Endothelial cell of hepatic sinusoid (primary cell): ENCODE results near the gene MYT1.
"Not testable (repeated sequence)": the region's sequence is repeated elsewhere in the genome, so short reads cannot be mapped to it uniquely, and the experiment has no call there.

Source experiments
- in situ Hi-C: cut with HindIII; loops from 2 replicates; pipeline ENCODE4 v1.10.0; 2017; ENCODE audit warnings: low sequenced_read_pairs

Gene MYT1

DNA sequence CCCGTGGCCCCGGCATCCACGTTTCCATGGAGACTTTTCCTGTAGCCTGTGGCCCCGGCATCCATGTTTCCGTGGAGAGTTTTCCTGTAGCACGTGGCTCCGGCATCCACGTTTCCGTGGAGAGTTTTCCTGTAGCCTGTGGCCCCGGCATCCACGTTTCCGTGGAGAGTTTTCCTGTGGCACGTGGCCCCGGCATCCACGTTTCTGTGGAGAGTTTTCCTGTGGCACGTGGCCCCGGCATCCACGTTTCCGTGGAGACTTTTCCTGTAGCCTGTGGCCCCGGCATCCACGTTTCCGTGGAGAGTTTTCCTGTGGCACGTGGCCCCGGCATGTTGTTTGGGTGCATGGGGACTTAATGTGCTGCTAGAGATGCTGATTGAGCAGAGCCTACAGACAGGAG lies 23.0 kb downstream of the MYT1 start:
- in situ Hi-C loops = not testable (repeated sequence)

DNA sequence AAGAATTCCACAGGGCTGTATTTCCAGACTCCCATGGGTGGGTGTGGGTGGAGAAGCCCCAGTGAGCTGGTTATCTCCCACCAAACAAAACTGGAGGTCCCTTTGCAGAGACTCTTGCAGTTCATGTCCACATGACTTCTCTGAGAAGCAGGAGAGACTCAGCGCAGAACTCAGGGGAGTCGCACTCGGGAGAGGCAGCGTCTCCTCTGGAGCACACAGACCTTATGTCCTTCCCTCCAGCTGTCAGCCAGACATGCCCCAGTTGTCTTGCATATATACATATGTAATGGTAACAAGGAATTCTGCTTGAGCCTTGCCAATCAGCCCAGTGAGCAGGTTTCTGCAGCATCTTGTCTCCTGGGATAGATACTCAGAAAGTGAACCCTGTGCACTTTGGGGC lies 23.8 kb downstream of the MYT1 start:
- in situ Hi-C loops = no loop called here

DNA sequence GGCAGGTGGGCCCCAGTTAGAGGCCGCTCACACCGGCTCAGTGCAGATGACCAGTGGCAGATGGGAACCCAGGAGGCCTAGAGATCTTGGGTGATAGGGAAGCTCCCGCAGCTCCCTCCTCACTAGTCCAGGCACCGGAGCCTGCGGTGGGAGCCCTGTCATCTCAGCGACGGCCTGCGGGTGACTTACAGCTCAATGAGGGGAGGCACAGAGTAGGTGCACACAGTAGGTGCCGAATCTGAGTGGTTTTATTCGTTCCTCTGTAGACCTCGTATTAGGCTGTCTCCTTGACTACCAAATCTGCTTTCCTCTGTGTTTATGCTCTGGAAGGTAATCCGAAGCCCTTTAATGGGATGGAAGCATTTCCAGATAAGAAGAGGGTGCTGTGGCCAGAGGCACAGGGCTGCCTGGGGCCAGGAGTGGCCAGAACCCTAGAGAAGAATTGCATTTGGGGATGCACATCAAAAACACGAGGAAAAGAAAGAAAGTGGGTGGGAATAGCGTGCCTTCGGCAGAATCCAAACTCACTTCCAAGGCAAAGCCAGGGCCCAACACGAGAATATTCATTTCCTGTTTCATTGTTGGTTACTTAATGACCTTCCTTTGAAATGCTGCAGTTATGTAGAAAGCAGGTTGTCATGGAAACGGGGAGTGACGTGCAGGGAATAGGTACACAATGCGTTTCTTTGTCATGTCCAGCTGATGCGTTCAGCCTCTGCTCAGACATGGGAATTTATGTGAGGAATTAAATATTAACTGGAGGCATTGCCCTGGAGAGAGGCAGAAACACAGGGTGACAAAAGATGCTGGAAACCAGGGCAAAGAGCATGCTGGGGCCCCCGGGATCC lies 24.7 kb downstream of the MYT1 start:
- in situ Hi-C loops = no loop called here

DNA sequence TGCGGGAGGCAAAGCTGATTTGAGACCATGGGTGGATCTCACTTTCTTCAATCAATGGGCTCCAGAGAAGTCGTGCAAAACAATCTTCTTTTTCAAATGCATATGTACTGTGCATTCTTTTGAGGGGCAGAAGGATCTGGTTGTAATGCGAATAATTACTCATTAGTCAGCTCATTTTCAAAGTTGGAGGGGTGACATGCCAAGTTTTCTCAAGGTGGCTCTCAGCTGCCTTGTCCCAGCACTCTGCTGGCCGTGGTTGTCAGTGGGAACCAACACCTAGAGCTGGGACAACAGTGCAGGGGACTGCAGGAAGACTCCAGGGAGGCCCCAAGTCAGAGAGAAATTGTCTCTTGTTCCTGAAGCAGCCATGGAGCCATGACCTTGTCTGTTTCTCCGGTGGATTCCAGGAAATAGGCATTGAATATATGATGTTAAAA lies 25.3 kb downstream of the MYT1 start:
- in situ Hi-C loops = no loop called here

DNA sequence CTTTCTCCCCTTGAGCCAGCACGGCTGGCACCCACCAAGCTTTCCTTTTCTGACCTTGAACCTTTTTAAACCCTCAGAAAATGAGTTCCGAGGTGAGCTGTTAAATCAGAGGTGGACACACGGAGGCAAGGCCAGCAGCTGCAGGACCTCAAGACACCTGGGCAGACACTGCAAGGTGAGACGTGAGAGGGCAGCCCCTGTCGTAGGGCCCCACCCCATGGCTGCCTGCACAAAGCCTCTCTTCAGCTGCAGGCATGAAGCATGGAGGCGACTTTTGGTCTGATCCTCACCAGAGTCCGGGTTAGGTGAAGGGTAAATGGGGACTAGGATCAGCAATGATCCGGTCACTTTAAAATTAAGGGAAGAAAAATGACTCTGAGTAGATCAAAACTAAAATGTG lies 25.7 kb downstream of the MYT1 start:
- in situ Hi-C loops = no loop called here

DNA sequence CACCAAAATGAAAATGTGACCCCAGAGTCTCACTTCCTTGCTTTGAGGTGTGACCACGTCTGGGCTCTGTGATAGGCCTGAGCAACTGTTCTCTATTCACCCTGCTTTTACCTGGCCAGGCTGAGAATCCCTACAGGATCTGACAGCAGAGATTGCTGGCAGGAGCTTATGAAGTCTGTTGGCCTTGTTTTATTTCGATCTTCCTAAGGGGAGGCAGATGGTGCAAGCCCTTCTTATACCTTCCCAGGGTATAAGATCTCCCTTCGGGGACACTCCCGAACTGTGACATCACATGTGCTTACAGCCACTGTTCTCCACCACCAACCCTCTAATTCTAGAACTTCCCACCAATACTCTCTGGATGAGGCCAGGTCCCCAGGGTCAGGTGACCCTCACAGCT lies 26.8 kb downstream of the MYT1 start:
- in situ Hi-C loops = no loop called here

DNA sequence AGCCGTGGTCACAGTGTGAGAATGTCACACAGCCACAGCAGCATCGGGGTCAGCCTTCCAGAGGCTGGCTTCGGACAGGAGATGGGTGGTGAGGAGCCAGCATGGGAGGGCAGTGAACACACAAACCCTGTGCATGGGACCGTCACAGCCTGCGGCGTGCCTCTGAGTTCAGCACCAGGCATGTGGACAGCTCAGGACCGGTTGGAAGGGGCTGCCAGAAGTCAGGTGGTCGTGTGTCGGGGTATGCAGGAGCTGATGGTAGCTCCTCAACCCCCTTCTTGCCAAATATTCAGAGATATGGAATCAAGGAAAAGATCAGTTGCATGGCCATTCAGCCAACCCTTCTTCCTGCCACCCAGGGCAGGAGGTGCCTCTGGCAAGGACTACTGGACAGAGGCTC lies 28.2 kb downstream of the MYT1 start:
- in situ Hi-C loops = no loop called here

DNA sequence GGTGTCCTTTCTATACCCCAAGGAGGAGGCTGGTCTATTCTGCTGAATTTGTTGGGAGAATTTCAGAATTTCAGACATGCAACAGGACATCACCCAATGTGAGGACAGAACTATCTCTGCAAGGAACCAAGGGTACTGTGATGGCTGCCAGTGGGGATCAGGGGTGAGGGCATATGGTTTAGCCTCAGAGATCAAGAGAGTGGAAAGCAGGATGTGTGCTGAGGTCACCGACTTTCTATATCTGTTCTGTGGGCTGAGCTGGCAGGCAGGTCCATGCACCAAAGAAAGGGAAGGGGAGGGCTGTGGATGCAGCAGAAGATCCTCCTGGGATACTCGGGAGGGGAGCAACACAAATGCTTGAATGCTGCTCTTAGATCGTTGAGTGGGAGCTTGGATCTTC lies 28.8 kb downstream of the MYT1 start:
- in situ Hi-C loops = no loop called here

DNA sequence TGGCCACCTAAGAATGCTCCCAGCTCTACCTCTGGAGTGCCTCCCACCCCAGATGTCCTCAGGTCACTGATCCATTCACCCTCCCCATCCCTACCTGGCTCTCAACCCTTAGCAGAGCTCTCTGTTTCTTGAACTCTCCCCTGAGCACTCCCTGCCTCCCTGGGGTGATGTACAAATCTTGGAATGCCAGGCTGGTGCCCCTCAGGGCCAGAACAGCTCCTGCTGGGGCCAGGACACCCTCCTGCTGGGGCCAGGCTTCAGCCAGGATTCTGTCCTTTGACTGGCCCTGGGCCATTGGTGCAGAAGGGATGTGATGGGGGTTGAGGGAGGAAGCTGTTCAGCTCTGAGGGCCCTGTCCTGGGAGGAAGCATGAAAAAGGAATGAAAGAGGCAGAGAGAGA lies 30.0 kb downstream of the MYT1 start:
- in situ Hi-C loops = no loop called here

DNA sequence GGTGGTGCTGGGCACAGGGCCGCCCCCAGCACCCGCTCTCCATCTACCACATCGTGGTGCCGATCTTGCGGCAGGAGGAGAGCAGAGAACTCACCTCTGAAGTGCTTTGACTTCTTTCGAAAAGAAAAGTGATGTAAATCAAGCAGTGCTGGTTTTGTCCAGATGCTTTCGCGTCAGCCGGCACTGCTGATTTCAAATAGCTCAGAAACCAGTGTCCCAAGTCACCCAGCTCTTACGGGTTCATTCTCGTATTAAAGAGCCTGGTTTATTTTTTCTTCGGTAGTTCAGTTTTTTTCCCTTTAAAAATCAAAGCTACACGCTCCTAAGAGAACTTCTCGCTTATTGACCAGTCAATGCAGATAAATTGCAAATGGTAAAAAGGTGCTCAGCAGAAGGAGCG lies 32.1 kb downstream of the MYT1 start:
- in situ Hi-C loops = no loop called here

DNA sequence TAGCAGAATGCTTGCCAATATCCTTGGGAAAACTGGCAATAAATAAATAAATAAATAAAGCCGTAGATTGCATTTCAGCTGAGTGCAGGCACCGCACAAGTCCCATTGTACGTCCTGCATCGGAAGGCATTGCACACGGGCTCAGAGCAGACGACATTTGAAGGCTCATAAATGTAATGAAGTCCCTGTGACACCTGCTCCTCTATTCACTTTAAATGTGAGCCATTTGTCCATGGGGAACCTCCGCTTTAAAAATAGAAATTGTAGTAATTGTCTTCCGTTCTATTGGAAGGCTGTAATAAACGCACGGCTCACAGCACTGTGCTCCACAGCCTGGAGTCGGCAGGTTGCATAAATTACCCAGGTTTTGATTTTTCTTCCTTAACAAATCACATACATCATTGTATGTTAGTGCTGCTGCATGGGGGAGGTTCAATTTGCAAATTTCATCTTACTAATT lies 32.6 kb downstream of the MYT1 start:
- in situ Hi-C loops = no loop called here

DNA sequence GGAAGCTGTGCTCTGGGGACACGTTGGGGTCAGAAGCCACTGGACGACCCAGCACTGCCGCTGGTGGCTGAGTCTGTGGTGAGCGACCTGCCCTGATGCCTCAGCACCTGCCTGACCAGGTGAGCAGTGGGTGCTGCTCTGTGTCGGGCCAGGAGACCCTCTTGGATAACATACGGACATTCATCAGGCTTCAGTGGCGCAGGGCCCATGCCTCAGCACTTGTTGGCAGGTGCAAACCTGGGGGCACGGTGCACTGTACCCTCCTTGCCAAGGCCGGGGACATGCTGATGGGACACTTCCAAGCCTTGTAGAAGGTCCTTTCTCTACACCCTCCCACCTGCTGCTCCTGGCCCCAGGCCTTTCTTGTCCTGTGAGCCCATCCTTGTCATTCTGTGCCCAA lies 34.1 kb downstream of the MYT1 start:
- in situ Hi-C loops = no loop called here

DNA sequence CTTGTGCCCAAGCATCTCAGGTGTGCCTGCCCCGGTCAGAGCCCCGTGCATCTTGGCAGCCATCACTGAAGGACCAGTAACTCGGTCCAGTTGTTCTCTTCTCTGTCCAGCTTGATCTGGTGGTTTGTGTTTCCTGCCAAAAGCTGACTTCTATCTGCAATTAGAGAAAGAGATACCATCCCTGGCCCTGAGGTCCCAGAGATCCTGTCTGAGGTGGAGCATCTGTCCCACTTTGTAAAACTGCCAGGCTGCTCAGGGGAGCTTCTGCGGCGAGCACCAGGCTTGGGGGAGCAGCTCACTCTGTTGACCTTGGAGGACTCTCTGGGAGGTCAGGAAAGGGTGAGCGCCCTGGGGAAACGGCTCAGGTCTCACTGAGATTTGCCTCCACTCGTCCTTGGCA lies 35.1 kb downstream of the MYT1 start:
- in situ Hi-C loops = no loop called here

DNA sequence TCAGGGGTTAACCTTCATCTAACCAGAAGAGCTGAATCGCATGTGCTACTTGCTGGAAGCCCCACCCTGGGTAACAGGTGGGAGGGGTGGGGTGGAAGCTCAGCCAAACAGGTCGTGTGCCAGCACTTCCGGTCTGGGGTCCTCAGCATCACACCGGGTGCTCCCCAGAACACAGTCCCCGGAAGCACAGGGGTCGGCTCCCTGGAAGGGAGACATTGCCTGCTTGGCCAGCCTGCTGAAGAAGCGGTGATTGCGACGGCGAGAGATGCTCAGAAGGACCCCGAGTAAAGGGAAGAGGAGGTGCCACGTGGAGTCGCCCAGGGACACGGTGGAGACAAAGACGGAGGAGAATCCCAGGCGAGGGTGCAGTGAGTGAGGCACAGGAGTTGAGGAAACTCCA lies 36.5 kb downstream of the MYT1 start:
- in situ Hi-C loops = no loop called here

DNA sequence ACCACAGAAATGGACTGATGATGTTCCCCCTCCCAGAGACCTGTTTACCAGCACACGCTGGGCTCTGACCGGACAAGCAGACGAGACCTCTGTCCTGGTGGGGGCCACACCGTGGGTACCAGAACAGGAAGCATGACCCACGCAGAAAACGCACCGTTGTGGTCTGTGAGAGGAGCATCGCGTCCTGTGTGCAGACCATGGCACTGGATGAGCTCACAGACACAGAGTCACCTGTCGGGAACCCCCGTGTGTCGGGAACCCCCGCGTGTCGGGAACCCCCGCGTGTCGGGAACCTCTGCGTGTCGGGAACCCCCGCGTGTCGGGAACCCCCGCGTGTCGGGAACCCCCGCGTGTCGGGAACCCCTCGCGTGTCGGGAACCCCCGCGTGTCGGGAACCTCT lies 37.4 kb downstream of the MYT1 start:
- in situ Hi-C loops = no loop called here

DNA sequence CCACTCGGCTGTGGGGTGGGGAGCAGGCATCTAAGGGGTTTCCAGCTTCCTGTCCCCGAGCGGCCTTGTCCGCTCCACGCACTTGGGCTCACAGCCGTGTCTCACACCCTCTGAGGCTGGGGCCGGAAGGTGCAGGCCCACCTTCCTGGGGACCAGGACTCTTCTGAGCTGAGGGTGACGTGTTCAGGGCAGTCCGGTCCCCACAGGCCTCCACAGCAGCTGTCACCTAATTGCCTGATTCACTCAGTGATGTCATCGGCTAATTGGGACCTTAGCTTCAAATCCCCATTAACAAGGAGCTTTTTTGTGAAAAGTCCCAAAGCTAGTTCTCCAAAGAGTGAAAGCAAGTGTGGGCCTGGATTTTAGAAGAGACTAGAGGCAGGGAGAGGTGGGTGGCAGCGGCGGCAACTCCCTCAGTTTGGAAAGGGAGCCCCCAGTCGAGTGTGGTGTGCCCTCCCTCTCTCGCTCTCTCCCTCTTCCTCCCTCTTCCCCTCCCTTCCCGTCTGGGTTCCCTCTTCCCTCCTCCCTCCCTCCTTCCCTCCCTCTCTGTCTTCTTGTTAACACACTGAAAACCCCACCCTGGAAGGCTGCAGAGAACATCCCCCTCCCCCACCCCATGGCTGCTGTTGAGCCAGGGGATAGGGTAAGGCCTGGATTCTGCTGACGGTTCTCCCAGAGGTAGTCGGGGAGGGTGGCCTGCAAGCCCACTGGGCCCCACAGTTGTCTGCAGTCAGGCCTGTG lies 39.0 kb downstream of the MYT1 start:
- in situ Hi-C loops = no loop called here

DNA sequence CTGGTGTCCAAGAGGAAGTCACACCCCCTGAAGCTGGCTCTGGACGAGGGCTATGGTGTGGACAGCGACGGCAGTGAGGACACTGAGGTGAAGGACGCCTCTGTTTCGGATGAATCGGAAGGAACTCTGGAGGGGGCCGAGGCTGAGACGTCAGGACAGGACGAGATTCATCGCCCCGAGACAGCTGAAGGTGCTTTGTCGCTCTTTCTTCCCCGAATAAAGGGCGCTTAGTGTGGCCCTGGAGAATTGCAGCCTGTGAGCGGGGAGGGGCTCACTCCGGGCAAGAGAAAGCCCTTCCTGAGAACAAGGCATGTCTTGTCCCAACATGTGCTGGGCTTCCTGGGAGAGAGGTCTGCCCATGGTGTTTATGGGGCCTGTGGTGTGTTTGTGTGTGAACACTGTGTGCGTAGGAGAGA lies 41.4 kb downstream of the MYT1 start:
- in situ Hi-C loops = no loop called here

DNA sequence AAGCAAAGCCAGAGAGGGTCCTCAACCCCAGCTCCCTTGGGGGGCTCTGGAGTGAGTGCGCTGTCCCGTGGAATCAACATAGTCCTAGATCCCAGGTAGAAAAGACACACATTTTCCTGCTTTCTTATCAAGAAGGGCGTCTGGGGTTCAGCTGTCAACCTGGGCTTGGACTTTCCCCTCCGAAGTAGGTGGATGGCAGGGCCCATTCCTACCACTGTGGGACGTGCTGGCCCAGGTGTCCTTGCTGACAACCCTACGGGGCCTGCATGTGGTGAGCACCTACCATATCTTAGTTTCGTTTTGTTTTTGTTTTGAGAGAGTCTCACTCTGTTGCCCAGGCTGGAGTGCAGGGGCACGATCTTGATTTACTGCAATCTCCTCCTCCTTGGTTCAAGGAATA lies 42.4 kb downstream of the MYT1 start:
- in situ Hi-C loops = no loop called here

DNA sequence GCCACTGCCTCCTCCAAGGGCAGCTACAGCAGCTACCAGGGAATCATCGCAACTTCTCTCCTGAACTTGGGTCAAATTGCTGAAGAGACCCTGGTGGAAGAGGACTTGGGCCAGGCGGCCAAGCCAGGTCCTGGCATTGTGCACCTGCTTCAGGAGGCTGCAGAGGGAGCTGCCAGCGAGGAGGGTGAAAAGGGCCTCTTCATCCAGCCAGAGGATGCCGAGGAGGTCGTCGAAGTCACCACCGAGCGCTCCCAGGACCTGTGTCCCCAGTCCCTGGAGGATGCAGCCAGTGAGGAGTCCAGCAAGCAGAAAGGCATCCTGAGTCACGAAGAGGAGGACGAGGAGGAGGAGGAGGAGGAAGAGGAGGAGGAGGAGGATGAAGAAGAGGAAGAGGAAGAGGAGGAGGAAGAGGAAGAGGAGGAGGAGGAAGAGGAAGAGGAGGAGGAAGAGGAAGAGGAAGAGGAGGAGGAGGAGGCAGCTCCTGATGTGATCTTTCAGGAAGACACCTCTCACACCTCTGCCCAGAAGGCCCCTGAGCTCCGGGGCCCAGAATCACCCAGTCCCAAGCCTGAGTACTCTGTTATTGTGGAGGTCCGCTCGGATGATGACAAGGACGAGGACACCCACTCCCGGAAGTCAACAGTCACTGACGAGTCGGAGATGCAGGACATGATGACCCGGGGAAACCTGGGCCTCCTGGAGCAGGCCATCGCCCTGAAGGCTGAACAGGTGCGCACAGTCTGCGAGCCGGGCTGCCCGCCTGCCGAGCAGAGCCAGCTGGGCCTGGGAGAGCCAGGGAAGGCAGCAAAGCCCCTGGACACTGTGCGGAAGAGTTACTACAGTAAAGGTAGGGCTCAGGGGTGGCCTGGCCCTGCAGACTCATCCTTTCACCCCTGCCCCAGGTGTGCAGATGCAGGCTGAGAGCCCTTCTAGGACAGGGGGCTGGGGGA lies 43.7 kb downstream of the MYT1 start:
- in situ Hi-C loops = no loop called here

DNA sequence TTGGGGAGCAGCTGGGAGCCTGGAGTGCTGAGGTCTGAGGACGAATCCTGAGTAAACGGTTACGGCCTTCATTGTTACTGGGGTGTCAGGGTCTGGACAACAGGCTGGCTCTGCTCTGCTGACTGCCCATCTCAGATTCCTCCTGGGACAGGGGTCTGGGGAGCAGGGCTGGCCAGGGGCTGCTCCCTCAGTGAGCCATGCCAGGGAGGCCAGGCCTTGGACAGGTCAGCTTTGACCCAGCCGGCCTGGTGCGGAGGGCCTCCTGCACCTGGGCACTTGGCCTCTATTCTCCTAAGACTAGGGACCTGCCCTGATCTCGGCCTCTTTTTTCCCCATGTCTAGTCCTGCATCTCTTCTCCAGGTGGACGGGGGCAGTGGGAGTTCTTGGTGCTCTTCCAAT lies 44.9 kb downstream of the MYT1 start:
- in situ Hi-C loops = no loop called here
